ENCODE data around the gene PPIA. TPM values are rescaled to one million over a fixed set of nuclear protein-coding genes. Genes with fewer than 3 reads are reported as not detected.

Gene PPIA
- polyA plus RNA-seq, 1 donor: 1,462 TPM

- Histone ChIP-seq H3K4me3 (ENCODE audit: low read length) (peak overlapping the region; percentile 55), H3K27ac (ENCODE audit: low read length) (peak overlapping the region; percentile 78), H3K27me3 (ENCODE audit: control insufficient read depth, insufficient read depth, low read length) (no peaks in the 10 kb centered on the region), H3K36me3 (ENCODE audit: control insufficient read depth, insufficient read depth, low read length) (peaks cover 3% of the 10 kb centered on the region), H3K9me3 (ENCODE audit: control insufficient read depth, low read depth, low read length) (no peaks in the 10 kb centered on the region), H3K4me1 (ENCODE audit: control insufficient read depth, insufficient read depth, low read length) (no peaks in the 10 kb centered on the region)
- WGBS (ENCODE audit: insufficient coverage, low lambda C conversion rate): 0% methylated on average over 5 of the region's 12 CpGs
- DNase-seq: peak in 1 of 2 donors; percentile 40
Observed at GRCh38 chr7:44846816-44847508, 50.5 kb downstream of the PPIA start.

DNA sequence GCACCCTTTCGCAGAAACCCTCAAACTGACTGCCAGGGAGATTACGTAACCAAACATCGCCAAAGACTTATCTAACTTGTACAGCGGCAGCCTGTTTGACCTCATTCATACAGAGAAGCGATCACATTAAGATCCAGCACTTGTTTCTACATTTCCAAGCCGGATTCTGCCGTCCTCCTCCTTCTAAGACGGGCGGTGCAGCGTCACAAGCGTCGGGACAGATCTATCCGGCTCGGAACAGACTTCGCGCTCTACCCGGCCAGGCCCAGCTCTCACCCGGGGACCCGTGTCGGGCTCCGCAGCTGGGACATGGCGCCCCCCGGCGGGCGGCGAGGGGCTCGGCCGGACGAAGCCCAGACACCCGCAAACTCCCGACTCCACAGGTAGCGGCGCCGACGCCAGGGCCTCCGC lies 51.0 kb downstream of the PPIA start:
- Histone ChIP-seq H3K9me3 (ENCODE audit: control insufficient read depth, low read depth, low read length) (no peaks in the 10 kb centered on the region), H3K36me3 (ENCODE audit: control insufficient read depth, insufficient read depth, low read length) (peaks cover 1% of the 10 kb centered on the region), H3K27ac (ENCODE audit: low read length) (peak overlapping the region; percentile 78), H3K27me3 (ENCODE audit: control insufficient read depth, insufficient read depth, low read length) (no peaks in the 10 kb centered on the region), H3K4me3 (ENCODE audit: low read length) (peak overlapping the region; percentile 55), H3K4me1 (ENCODE audit: control insufficient read depth, insufficient read depth, low read length) (no peaks in the 10 kb centered on the region)
- no CpG with 5 or more reads among the region's 36 CpGs for WGBS (ENCODE audit: insufficient coverage, low lambda C conversion rate)
- peak; percentile 87 to 94 for DNase-seq

GRCh38 chr7:44847920-44848634 lies 51.6 kb downstream of the PPIA start, which contains the start of gene H2AZ2:
Gene H2AZ2, minus strand, starts transcription at chr7:44848087. Its CDS starts 116 bp downstream, at chr7:44847971.
- Histone ChIP-seq H3K9me3 (ENCODE audit: control insufficient read depth, low read depth, low read length) (no peaks in the 10 kb centered on the region), H3K27me3 (ENCODE audit: control insufficient read depth, insufficient read depth, low read length) (no peaks in the 10 kb centered on the region), H3K4me3 (ENCODE audit: low read length) (peak within 1 kb of the TSS; percentile 65), H3K27ac (ENCODE audit: low read length) (peak within 1 kb of the TSS; percentile 87), H3K4me1 (ENCODE audit: control insufficient read depth, insufficient read depth, low read length) (no peaks in the 10 kb centered on the region), H3K36me3 (ENCODE audit: control insufficient read depth, insufficient read depth, low read length) (no peaks in the 10 kb centered on the region)
- DNase-seq: peak; percentile 100
- no CpG with 5 or more reads among the region's 70 CpGs for WGBS (ENCODE audit: insufficient coverage, low lambda C conversion rate)

GRCh38 chr7:44849259-44849884 lies 52.9 kb downstream of the PPIA start:
- WGBS (ENCODE audit: insufficient coverage, low lambda C conversion rate): no CpG with 5 or more reads among the region's 10 CpGs
- Histone ChIP-seq H3K4me3 (ENCODE audit: low read length) (peak overlapping the region; percentile 65), H3K36me3 (ENCODE audit: control insufficient read depth, insufficient read depth, low read length) (no peaks in the 10 kb centered on the region), H3K27me3 (ENCODE audit: control insufficient read depth, insufficient read depth, low read length) (no peaks in the 10 kb centered on the region), H3K4me1 (ENCODE audit: control insufficient read depth, insufficient read depth, low read length) (no peaks in the 10 kb centered on the region), H3K27ac (ENCODE audit: low read length) (no peak overlapping the region), H3K9me3 (ENCODE audit: control insufficient read depth, low read depth, low read length) (no peaks in the 10 kb centered on the region)
- DNase-seq: no peak

DNA sequence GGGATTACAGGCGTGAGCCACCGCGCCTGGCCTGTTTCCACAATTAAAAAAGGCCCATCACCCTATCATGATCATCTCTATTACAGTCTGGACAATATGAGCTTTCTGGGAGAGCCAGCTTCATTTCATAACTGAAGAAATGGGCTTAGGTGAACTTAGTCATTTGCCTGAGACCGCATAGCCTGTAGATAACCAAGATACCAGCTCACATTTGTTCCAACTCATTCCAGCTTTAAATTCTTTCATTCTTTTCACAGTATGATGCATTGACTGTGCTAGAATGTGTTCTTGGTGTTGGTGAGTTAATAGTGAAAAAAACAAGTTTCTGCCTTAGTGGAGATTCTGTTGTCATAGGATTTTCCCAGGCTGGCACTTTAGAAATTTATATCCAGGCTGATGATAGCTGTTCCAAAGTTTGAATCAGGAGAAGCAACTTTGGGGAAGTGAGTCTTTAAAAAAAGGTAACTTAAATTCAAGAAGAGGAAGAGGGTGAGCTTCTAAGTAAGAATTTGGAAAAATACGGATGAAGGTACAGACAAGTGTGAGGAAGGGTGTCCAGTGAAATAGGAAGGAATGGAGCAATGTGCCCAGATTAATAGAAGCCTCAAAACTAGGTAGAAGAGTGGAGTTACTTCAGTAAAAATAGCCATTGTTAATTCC lies 53.5 kb downstream of the PPIA start:
- H3K4me3 ChIP-seq (ENCODE audit: low read length): no peak overlapping the region
- no peaks in the 10 kb centered on the region for H3K9me3 ChIP-seq (ENCODE audit: control insufficient read depth, low read depth, low read length)
- 89% methylated on average over 1 of the region's 5 CpGs for WGBS (ENCODE audit: insufficient coverage, low lambda C conversion rate)
- H3K27ac ChIP-seq (ENCODE audit: low read length): no peak overlapping the region
- no peaks in the 10 kb centered on the region for H3K4me1 ChIP-seq (ENCODE audit: control insufficient read depth, insufficient read depth, low read length)
- H3K27me3 ChIP-seq (ENCODE audit: control insufficient read depth, insufficient read depth, low read length): no peaks in the 10 kb centered on the region
- H3K36me3 ChIP-seq (ENCODE audit: control insufficient read depth, insufficient read depth, low read length): no peaks in the 10 kb centered on the region
- DNase-seq: no peak

GRCh38 chr7:44852590-44852989 lies 56.1 kb downstream of the PPIA start:
- H3K27ac ChIP-seq (ENCODE audit: low read length): no peak overlapping the region
- no peak for DNase-seq
- H3K27me3 ChIP-seq (ENCODE audit: control insufficient read depth, insufficient read depth, low read length): no peaks in the 10 kb centered on the region
- no peaks in the 10 kb centered on the region for H3K36me3 ChIP-seq (ENCODE audit: control insufficient read depth, insufficient read depth, low read length)
- H3K4me1 ChIP-seq (ENCODE audit: control insufficient read depth, insufficient read depth, low read length): no peaks in the 10 kb centered on the region
- no peaks in the 10 kb centered on the region for H3K9me3 ChIP-seq (ENCODE audit: control insufficient read depth, low read depth, low read length)
- no peak overlapping the region for H3K4me3 ChIP-seq (ENCODE audit: low read length)
- WGBS (ENCODE audit: insufficient coverage, low lambda C conversion rate): no CpG with 5 or more reads among the region's 3 CpGs

Other genes with a start within 250 kb of the PPIA start
- gene DDX56, start 222.8 kb upstream of the PPIA start, polyA plus RNA-seq: 97.1 TPM
- gene TMED4, start 214.4 kb upstream of the PPIA start, polyA plus RNA-seq: 164 TPM
- 97.4 TPM for gene OGDH, start 190.1 kb upstream of the PPIA start, polyA plus RNA-seq
- gene ZMIZ2, start 47.8 kb upstream of the PPIA start, polyA plus RNA-seq: 86.2 TPM
- gene H2AZ2, start 51.4 kb downstream of the PPIA start, polyA plus RNA-seq: 161 TPM
- 22.7 TPM for gene PURB, start 88.8 kb downstream of the PPIA start, polyA plus RNA-seq
- 2.2 TPM for gene MYO1G, start 182.3 kb downstream of the PPIA start, polyA plus RNA-seq
- 19.5 TPM for gene CCM2, start 203.5 kb downstream of the PPIA start, polyA plus RNA-seq

Data from large intestine (tissue), 3 donors.